ENCODE results near the gene OBSL1.

DNA sequence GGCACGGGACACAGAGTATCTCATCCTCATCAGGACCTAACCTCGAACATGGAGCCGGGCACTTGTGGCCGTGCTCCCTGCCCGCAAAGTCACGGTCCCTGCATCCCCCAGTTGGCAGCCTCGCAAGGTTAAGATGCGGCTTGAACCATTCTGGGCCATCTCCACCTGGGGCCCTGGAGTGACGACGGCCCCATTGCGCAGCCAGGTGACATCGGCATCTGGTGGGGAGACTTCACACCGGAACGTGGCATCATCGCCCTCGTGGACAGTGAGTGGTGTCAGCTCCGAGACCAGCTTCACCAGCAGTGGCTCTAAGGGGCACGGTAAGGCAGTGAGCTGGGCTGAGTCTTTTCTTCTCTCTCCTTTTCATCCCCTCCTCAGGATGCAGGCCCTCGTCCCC, 14.9 kb downstream of the OBSL1 start:
- TF ChIP-seq CTCF (IDR thresholded peaks at IDR 0.05): no peak
- no peak for TF ChIP-seq POLR2A (IDR thresholded peaks at IDR 0.05)
